Measurements from ENCODE around the gene TACC2.

Gene TACC2

GRCh38 chr10:122171302-122172075 lies 182.5 kb downstream of the TACC2 start:
- no peak for DNase-seq

- no peak for DNase-seq
These were observed 183.5 kb downstream of the TACC2 start for GRCh38 chr10:122172361-122173008.

GRCh38 chr10:122173337-122173736 lies 184.4 kb downstream of the TACC2 start:
- DNase-seq, result no peak

- no peak for DNase-seq
These were observed 184.9 kb downstream of the TACC2 start for GRCh38 chr10:122173766-122174435.

- DNase-seq, result no peak
These were observed 187.6 kb downstream of the TACC2 start for GRCh38 chr10:122176232-122177213.

GRCh38 chr10:122178655-122179054 lies 189.7 kb downstream of the TACC2 start:
- DNase-seq, result no peak

GRCh38 chr10:122181041-122181732 lies 192.2 kb downstream of the TACC2 start:
- peak; percentile 29 for DNase-seq

GRCh38 chr10:122181876-122182275 lies 192.9 kb downstream of the TACC2 start:
- no peak for DNase-seq

GRCh38 chr10:122182308-122182707 lies 193.3 kb downstream of the TACC2 start:
- peak; percentile 95 for DNase-seq

GRCh38 chr10:122184254-122184653 lies 195.3 kb downstream of the TACC2 start:
- DNase-seq, result no peak

GRCh38 chr10:122185643-122186042 lies 196.7 kb downstream of the TACC2 start:
- DNase-seq, result no peak

GRCh38 chr10:122186816-122187810 lies 198.2 kb downstream of the TACC2 start:
- no peak for DNase-seq

- no peak for DNase-seq
These were observed 199.7 kb downstream of the TACC2 start for GRCh38 chr10:122188706-122189105.

- no peak for DNase-seq
These were observed 200.2 kb downstream of the TACC2 start for GRCh38 chr10:122189185-122189584.

- peak; percentile 31 for DNase-seq
These were observed 201.4 kb downstream of the TACC2 start for GRCh38 chr10:122190176-122190943.

- DNase-seq, result no peak
These were observed 203.1 kb downstream of the TACC2 start for GRCh38 chr10:122191936-122192541.

- DNase-seq, result no peak
These were observed 205.3 kb downstream of the TACC2 start for GRCh38 chr10:122194251-122194650.

GRCh38 chr10:122196218-122196617 lies 207.3 kb downstream of the TACC2 start:
- DNase-seq, result no peak

GRCh38 chr10:122197611-122198222 lies 208.8 kb downstream of the TACC2 start:
- no peak for DNase-seq
